Measurements from ENCODE around the gene METRN.

Gene METRN

DNA sequence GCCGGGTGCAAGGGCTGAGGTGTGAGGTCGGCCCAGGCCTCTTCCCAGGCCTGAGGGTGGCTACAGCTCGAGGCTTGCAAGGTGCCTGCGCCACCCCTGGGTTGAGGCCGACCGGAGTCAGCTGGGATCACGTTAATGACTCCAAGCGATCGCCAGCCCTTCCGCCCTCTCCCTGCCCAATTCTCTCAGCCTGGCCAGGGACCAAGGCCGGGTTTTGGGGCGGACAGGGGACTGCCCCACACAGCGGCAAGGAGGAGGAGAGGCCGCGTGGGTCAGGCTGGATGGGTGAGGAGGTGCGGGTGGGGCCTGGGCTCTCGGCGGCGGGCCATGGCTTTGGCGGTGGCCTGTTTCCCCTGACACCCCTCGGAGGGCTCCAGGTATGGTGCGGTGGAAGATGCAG, 21.6 kb upstream of the METRN start:
- DNase-seq, result no peak

DNA sequence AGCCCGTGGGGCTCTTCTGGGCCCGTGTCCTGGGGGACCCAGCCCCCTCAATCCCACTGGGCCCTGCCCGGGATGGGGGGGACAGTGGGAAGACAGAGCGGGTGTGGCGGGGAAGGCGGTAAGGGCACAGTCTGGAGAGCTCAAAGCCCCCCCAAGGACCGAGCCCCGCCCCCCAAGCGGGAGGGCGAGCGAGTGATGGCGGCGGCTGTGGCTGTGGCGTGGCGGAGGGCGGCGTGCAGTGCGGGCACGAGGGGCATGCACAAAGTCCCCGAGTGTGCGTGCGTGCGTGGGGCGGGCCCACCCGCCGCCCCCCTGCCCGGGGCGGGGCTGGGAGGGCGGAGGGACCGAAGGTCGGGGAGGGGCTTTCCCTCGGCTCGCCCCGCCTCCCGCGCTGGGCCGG, 21.2 kb upstream of the METRN start:
- DNase-seq, result no peak

DNA sequence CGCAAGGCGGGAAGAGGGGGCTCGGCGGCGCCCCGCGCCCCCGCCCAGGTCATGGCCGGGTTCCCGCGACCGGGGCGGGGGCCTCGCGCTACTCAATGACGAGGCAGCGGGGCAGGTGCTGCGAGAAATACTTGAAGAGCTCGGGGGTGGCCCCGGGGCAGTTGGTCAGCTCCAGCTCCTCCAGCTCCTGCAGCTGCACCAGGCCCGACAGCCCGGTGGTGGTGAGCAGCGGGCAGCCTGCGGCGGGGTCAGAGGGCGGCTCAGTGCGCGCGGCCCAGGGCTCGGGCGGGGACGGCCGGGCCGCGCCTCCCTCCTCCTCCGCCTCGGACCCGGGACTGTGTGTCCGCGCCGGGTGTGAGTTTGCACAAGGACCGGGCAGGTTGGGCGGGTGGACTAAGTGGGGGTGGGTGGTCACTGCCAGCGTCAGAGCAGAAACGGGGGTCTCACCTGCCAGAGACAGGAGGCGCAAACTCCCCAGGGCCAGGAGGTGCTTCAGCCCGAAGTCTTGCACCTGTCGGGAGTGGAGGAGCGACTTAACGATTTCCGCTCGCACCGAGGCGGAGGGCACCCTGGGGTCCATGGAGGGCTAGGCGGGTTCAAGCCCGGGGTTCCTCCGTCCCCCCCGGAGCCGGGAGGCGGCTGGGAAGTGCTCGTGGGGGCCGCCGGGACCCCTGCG, 20.6 kb upstream of the METRN start:
- no peak for DNase-seq

DNA sequence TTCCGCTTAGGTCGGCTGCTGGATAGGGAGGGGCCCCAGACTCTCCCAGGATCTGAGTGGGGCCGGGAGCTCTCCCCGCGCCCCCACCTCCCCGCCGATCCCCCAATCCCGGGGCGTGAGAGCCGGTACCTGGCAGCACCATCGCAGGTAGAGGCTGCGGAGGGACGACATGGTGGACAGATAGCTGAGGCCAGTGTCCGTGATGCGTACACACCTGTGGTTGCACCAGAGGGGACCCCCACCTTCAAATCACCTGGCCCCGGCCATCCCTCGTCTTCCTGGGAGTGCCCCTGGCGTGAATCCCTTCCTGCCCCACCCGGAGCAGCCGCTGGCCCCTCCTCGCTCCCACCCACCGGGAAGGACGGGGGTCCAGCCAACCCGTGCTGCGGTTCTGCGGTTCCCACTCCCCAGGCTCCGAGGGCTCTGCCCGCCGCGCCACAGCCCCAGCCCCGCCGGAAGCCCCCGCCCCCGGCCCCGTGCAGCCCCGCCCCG, 20.0 kb upstream of the METRN start:
- no peak for DNase-seq

DNA sequence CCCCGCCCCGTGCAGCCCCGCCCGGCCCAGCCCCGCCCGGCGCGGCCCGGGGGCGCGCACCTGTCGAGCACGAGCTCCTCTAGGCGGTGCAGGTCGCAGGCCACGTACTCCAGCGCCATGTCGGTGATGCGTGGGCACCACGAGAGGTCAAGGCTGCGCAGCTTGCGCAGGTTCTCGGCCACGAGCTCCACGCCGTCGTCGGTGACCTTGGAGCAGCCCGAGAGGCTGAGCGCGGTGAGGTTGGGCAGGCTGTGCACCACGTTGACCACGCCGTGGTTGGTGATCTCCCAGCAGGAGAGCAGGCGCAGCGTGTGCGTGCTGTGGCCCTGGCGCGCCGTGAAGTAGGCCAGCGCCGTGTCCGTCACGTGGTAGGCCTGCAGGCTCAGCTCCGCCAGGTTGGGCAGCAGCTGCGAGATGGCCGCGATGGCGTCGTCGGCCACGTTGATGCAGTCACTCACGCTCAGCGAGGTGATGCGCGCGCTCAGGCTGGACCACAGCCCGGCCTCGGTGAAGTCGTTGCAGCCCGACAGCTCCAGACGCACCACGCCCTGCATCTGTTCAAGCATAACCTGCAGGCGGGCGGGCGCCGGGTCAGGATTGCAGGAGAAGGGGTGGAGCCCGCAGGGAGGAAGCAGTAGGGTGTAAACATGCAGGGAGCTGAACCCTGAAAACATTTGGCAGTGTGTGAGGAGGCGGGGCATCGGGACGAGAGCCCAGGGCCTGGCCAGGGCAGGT, 19.4 kb upstream of the METRN start:
- peak; percentile 79 to 89 for DNase-seq

DNA sequence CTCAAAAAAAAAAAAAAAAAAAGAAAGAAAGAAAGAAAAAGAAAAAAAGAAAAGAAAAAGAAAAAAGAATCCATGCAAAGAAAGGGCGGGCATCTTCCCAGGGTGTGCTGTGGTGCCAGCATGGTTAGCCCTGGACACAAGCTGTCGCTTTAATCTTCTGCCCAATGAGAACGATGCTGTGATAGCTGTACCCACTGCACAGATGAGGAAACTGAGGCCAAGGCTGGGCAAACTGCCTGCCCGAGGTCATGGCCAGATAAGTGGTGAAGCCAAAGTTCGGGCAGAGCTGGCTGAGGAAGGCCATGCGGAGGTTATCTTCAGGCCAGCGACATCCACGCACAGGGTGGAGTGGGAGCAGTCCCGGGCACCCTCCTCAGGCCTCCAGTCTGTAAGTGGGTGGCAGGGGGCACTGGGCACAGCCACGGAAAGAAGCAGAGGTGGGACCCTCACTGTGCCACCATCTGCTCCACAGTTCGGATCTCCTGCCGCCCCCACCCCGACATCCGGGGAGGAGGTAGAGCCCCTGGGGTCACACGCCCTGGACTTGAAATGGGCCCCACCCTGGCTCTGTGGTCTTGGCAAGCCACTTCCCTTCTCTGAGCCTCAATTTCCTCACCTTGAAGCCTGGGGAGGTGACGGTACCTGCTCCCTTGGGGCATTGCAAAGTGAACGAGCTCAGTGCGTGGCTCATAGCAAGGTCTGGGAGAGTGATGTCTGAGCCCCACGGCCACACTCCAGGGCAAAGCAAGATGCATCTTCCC, 15.8 kb upstream of the METRN start:
- no peak for DNase-seq

DNA sequence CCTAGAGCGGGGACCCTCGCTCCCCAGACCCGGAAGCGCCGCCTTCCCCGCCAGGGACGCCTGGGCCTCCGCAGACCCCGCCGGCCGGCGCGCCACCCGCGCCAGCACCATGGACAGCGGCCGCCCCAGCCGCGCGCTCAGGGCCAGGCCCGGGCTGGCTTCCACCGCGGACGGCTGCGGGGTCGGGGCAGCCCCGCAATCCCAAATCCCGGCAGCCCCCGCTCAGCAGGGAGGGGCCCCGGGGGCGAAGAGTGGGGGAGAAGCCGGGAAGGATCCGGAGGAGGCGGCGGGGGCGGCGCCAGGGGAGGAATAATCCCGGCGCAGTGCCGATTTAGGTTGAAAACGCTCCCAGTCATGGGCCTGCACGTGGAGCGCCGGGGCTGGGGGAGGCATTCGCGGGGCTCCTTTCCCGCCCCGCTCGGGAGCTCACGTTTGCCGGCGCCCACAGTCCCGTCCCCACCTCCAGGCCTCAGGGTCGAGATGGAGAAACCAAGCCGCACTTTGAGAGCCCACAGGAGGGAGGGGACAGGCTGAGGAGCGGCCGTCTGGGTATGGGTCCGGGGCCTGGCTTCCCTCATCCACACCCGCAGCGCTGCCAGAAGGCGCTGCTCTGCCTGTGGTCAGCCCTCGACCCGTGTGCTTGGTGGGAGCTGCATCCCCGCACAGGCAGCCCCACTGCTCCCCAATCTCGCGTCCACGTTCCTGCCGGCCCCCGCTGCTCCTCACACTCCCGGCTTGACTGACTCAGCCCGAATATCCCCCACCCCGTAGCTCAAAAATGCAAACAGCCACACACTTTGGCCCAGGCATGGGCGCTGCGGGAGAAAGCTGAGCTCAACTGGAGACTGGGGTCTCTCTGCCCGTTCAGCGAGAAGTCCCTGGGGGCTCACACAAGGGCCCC, 14.0 kb upstream of the METRN start:
- DNase-seq, result no peak

DNA sequence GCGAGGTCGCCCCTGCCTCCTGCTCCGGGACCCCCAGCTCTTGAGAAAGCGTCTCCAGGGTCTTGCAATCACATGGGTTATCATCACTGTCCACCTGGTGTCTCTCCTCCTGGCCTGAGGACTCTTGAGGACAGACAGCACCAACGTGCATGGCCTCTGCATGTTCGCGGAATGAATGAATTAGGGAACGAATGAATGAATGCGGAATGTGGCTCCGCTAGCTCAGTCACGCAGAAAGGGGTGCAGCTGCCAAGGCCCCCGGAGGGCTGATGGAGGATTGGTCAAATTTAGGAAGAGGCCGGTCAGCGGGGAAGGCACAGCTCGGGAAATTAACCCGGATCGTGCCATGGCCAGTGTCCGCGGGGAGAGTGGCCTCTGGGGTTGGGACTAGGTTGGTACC, 12.6 kb upstream of the METRN start:
- no peak for DNase-seq

DNA sequence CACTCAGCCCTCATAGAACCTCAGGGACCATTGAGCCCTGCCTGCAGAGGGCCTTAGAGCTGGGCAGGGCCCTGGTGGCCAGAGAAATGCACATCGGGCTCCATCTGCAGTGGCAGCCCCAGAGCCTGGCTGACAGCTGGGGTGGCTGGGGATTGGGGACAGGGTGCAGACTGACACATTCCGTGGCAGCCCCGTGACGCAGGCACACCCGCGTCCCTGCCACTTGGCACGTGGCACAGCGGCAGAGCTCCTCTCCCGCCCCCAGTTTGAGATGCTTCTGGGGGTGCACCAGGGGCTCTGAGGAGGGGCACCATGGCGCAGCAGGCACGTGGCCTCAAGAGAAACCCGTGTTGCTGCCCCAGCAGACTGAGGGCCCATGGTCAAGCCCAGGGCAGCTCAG, 11.5 kb upstream of the METRN start:
- no peak for DNase-seq

DNA sequence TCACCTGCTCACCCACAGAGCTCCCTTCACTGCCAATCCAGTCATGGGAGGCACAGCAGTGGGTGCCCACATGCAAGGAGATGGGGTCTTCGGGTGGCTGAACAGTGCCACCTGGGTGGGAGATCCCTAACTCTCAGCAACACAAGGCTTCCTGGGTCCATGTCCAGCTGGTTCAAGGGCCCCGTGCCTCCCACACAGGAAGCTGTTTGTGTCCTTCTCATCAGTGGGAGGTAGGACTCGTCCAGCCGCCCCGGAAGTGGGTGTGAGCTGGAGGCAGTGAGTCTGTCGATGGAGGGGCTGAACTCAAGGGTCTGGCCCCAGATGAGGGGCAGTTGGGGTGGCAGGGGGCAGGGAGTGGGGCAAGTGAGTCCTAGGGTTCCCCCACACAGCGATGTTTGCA, 10.9 kb upstream of the METRN start:
- DNase-seq, result no peak

DNA sequence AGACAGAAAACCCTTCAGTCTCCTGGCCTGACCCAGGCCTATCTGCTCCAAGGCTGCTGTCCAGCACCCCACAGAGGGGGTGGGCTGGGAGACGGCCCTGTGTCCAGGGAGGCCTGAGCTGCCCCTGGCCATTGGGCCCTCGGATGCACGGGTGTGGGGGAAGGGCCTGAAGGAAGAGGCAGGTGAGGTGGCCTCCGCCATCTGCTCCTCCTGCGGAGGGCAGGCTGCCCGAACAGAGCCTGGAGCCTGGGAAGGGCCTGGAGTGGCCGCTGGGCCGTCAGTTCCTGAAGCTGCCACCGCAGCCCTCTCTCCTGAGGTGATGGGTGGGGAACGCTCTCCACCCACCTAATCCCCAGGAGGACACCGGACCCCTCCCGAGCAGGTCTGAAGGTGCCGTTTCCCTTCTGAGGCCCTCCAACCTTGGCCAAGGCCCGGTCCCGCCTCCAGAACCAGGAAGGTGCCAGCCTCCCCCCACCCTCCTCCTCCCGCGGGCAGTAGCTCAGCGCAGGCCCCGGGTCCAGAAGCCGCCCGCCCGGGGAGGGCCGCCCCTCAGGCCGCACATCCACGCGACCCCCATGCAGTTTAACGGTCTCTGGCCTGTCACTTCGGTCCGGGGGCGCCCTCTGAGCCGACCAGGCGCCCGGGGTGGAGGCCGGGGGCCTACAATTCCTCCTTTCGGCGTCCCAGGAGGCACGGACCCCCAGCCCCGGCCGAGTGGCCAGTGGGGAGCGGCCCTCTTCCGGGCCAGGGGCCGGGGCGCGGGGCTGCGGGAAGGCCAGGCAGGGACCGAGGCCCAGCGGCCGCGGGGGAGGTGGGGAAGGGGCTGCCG, 10.2 kb upstream of the METRN start:
- DNase-seq, result peak in 1 of 2 experiments; percentile 31

DNA sequence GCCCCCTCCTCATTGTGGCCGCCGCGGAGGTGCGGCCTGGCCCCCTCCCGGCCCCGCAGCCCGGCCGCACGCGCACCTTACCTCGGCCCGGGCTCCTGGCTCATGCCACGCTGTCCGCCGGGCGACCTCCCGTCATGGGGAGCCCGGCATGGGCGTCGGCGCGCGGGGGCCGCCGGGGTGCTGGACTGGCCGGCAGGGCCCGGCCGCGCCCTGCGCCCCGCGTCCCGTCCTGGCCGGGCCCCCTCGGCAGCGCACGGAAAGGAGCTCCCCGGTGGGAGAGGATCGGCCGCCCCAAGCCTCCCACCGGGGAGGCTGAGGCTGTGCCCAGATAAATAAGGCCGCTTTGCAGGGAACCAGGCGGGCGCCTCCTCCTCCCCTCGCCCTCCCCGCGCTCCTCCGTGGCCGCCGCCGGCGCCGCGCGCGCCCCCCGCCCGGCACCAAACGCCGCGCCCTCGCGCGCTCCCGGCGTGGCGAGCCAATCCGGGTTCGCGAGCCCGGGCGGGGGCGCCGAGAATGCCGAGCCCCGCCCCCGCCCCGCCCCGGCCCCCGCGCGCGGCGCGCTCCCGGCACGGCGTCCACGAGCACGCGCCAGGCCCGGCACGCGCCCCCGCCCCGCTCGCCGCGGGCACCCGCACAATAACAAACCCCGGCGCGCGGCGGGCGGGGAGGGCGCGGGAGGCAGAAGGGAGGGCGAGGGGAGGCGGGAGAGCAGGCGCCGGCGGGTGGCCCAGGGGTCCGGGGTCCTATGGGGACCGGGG, 9.3 kb upstream of the METRN start, which contains the start of gene FBXL16:
Gene FBXL16 (minus strand): TSS at position 371 of the 758 bp plus-strand sequence. CDS start 8,396 bp downstream, outside the sequence.
- peak in 1 of 2 experiments; percentile 63 for DNase-seq

DNA sequence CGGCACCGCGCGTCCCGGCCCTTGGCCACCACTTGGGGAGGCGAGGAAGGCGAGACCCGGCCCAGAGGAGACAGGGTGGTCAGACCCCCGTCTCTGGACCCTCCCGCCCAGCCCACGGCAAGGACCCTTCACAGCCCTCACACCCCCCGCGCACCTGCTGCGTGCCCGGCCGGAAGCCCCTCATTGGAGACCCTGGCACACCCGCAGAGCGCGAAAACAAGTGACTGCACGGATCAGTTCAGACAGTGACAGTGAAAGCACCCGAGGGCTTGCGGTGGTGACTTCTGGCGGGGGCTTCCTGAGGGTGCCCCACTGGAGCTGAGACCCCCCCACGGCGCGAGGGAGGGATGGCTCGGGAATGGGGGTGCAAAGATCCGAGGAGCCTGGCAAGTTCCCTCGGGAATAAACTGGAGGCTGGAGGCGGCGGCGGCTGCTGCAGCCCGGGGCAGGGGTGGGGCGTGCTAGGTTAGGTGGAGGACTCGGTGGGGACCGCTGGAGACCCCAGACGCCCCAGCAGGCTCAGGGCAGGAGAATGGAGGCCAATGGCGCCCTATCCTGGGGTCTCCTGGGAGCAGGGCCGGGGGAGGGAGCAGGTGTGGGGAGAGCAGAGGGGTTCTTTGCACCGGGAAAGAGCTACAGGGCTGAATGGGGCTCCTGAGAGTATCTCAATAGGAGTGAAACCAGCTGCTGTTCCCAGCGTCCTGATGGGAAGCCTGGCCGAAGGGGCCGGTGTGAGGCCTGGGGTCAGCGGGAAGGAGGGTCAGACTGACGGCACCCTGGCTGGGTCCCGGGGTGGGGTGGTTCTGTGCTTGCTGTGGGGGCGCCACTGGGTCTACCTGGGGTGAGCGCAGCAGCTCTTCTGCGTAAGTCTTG, 8.5 kb upstream of the METRN start:
- no peak for DNase-seq

DNA sequence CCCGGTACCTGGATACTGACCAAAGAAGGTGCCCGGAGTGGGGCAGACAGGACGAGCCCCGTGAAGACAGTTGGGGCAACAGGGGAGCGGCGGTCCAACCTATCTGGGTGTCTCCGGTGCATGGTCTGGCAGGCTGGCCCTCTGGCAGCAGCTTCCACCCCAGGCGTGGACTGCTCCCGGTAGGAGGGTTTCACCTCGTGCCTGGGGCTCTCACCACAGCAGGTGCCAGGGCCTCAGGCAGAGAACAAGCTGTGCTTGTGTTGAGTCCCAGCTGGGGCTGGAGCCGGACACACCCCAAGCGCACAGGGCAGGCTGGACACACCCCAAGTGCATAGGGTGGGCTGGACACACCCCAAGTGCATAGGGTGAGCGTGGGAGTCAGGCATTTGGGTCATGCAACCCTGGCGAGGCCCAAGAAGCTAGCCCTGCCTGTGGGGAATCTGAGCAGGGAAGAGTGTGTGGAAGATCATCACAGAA, 7.8 kb upstream of the METRN start:
- DNase-seq, result peak in 1 of 2 experiments; percentile 22

DNA sequence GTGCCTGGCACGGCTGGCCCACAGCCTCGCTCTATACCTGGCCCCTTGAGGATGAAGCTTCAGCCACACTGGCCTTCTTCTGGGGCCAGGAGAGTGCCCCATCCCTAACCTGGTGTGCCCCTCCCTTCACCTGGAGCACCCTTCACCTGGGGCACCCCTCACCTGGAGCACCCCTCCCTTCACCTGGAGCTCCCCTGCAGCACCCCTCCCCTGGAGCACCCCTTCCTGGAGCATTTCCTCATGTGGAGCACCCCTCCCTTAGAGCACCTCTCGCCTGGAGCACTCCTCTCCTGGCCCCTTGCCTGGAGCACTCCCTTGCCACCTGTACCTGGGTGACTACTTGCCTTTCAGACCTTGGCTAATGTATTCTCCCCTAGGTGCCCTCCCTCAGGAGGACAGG, 6.9 kb upstream of the METRN start:
- no peak for DNase-seq

DNA sequence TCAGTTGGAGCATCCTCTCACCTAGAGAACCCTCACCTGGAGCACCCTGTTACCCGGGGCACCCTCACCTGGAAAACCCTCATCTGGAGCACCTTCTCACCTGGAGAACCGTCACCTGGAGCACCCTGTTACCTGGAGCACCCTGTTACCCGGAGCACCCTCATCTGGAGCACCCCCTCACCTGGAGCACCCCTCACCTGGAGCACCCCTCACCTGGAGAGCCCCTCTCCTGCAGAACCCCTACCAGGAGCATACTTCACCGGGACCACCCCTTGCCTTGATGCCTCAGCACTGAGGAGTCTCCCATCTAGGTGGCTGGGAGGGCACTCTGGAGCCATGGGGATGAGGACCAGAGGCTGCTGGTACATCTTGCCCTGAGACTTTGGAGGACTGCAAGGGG, 6.0 kb upstream of the METRN start:
- DNase-seq, result no peak

DNA sequence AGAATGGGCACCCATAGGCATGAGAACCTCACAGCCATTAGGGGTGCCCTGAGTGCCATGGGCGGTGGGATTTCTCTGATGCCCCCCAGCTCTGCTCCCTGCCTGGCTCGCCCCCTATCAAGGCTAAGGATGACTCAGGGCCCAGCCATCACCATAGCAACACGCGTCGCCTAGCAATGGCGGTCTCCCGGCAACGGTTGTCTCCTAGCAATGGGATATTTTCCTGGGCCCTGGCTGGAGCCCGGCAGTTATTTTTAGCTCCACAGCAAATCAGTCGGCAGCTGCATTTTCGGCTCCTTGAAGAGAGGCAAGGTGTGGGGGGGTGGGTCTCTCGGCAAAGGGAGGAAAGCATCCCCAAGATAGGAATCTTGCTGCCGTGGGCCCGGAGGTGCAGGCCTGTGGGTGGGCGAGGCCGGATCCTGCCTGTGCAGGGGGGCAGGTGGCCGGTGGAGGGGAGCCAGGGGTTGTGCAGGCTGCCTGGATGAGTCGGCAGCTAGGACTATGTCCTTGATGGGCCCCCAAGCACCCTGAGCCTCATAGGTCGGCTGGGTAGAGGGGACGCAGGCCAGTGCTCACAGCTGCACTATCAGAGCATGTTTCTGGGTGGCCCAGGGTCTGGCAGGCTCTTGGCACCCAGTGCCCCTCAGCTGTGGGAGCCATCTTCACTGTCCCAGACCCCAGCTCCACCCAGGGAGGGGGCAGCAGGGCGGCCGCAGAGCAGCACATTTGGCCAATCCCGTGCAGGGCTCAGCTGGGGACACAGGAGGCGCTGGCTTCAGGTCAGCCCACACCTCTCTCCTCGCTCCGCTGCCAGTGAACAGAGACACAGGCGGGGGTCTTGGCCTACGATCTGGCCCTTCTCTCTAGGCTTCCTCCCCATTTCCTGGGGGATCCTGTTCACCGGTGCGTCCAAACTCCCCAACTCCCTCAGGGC, 5.1 kb upstream of the METRN start:
- peak; percentile 89 to 93 for DNase-seq

DNA sequence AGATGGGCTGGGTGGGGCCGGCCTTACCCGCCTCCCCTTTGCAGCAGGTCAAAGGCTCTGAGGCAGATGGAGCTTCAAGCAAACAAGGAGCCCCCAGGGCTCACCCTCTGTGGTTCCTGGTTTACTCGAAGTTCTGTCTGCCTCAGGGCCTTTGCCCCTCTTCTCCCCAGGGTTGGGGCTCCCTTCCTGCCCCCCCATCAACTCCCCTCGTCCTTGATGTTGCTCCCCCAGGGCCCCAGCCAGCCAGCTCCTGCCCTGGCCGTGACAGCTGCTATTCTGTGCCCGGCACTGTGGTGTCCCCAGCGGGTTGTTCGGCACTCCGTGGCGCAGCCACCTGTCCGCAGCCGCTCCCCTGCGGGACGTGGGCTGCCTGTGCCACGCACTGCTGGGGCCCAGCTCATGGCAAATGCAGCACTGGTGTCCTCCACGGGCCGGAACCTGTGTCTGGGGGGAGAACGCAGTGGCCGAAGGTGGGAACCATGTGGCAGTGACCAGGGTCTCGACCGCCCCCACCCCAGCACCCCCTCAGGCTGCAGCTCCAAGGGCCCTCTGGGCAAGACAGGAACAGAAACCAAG, 4.3 kb upstream of the METRN start:
- DNase-seq, result no peak
